Measurements from ENCODE around the gene ALK. TPM values are rescaled to one million over a fixed set of nuclear protein-coding genes. Genes with fewer than 3 reads are reported as not detected.

The ALK gene
- total and polyA plus RNA-seq, 2 experiments from 2014 or later = 0.35 TPM; not detected in 1

DNA sequence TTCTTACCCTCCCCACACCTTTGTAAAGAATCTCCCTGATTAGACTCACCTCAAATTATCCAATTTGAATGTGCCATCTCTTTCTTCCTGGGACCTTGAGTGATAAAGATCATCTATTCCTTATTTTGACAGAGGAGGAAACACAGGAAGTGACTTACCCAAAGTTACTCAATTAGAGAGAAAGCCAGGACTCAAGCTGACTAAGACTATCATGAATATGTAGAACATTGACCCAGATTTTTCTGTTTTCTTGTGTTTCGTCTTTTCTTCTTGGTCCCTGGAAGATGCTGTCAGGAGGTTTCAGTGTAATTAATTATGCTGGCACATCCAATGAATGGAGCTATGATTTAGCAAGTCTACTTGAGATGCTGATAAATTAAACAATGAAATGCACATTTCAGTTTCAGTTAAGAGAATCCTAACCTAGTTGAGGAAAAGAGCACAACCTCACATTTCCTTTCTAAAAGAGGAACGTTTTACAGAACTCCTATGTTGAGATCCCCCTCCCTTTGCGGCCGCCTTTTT lies 425.8 kb downstream of the ALK start:
- Mint-ChIP-seq H3K4me1 (no peaks in the 10 kb centered on the region; the same call in none of the 3 replicates), H3K36me3 (ENCODE audit: low read depth) (no peaks in the 10 kb centered on the region), H3K27ac (no peak overlapping the region), H3K9me3 (no peaks in the 10 kb centered on the region), H3K27me3 (ENCODE audit: insufficient read depth, low read depth, poor library complexity) (no peaks in the 10 kb centered on the region), H3K4me3 (no peak overlapping the region)
- H3K36me3 ChIP-seq (ENCODE audit: insufficient read depth) = no peaks in the 10 kb centered on the region
- H3K79me2 ChIP-seq (replicated peaks; ENCODE audit: insufficient read depth) = no peaks in the 10 kb centered on the region
- no peaks in the 10 kb centered on the region for H3K4me1 ChIP-seq (ENCODE audit: insufficient read depth)
- TF ChIP-seq CREB1 (CRISPR knock-in tag; IDR thresholded peaks at IDR 0.05; ENCODE audit: low read depth) = no peak
- no peak for TF ChIP-seq EZH2 (IDR thresholded peaks at IDR 0.05; ENCODE audit: low read depth, unreplicated experiment)
- no peak for TF ChIP-seq STAT1 (IDR thresholded peaks at IDR 0.05; ENCODE audit: unreplicated experiment)
- TF ChIP-seq ZNF331 (CRISPR knock-in tag; IDR thresholded peaks at IDR 0.05; ENCODE audit: low read depth) = no peak
- no peak for TF ChIP-seq NANOG (IDR thresholded peaks at IDR 0.05; ENCODE audit: borderline replicate concordance)
- TF ChIP-seq EZH2phosphoT487 (IDR thresholded peaks at IDR 0.05; ENCODE audit: unreplicated experiment) = no peak
- TF ChIP-seq JUNB (IDR thresholded peaks at IDR 0.05; ENCODE audit: unreplicated experiment) = no peak
- TF ChIP-seq POLR2AphosphoS5 (IDR thresholded peaks at IDR 0.05; ENCODE audit: low read depth) = no peak
- TF ChIP-seq REST (IDR thresholded peaks at IDR 0.05; ENCODE audit: unreplicated experiment) = no peak
- TF ChIP-seq, protein P1, sequence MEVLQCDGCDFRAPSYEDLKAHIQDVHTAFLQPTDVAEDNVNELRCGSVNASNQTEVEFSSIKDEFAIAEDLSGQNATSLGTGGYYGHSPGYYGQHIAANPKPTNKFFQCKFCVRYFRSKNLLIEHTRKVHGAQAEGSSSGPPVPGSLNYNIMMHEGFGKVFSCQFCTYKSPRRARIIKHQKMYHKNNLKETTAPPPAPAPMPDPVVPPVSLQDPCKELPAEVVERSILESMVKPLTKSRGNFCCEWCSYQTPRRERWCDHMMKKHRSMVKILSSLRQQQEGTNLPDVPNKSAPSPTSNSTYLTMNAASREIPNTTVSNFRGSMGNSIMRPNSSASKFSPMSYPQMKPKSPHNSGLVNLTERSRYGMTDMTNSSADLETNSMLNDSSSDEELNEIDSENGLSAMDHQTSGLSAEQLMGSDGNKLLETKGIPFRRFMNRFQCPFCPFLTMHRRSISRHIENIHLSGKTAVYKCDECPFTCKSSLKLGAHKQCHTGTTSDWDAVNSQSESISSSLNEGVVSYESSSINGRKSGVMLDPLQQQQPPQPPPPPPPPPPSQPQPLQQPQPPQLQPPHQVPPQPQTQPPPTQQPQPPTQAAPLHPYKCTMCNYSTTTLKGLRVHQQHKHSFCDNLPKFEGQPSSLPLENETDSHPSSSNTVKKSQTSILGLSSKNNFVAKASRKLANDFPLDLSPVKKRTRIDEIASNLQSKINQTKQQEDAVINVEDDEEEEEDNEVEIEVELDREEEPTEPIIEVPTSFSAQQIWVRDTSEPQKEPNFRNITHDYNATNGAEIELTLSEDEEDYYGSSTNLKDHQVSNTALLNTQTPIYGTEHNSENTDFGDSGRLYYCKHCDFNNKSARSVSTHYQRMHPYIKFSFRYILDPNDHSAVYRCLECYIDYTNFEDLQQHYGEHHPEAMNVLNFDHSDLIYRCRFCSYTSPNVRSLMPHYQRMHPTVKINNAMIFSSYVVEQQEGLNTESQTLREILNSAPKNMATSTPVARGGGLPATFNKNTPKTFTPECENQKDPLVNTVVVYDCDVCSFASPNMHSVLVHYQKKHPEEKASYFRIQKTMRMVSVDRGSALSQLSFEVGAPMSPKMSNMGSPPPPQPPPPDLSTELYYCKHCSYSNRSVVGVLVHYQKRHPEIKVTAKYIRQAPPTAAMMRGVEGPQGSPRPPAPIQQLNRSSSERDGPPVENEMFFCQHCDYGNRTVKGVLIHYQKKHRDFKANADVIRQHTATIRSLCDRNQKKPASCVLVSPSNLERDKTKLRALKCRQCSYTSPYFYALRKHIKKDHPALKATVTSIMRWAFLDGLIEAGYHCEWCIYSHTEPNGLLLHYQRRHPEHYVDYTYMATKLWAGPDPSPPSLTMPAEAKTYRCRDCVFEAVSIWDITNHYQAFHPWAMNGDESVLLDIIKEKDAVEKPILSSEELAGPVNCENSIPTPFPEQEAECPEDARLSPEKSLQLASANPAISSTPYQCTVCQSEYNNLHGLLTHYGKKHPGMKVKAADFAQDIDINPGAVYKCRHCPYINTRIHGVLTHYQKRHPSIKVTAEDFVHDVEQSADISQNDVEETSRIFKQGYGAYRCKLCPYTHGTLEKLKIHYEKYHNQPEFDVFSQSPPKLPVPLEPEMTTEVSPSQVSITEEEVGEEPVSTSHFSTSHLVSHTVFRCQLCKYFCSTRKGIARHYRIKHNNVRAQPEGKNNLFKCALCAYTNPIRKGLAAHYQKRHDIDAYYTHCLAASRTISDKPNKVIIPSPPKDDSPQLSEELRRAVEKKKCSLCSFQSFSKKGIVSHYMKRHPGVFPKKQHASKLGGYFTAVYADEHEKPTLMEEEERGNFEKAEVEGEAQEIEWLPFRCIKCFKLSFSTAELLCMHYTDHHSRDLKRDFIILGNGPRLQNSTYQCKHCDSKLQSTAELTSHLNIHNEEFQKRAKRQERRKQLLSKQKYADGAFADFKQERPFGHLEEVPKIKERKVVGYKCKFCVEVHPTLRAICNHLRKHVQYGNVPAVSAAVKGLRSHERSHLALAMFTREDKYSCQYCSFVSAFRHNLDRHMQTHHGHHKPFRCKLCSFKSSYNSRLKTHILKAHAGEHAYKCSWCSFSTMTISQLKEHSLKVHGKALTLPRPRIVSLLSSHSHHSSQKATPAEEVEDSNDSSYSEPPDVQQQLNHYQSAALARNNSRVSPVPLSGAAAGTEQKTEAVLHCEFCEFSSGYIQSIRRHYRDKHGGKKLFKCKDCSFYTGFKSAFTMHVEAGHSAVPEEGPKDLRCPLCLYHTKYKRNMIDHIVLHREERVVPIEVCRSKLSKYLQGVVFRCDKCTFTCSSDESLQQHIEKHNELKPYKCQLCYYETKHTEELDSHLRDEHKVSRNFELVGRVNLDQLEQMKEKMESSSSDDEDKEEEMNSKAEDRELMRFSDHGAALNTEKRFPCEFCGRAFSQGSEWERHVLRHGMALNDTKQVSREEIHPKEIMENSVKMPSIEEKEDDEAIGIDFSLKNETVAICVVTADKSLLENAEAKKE (CRISPR knock-in tag; IDR thresholded peaks at IDR 0.05) = no peak
- TF ChIP-seq, protein P2, sequence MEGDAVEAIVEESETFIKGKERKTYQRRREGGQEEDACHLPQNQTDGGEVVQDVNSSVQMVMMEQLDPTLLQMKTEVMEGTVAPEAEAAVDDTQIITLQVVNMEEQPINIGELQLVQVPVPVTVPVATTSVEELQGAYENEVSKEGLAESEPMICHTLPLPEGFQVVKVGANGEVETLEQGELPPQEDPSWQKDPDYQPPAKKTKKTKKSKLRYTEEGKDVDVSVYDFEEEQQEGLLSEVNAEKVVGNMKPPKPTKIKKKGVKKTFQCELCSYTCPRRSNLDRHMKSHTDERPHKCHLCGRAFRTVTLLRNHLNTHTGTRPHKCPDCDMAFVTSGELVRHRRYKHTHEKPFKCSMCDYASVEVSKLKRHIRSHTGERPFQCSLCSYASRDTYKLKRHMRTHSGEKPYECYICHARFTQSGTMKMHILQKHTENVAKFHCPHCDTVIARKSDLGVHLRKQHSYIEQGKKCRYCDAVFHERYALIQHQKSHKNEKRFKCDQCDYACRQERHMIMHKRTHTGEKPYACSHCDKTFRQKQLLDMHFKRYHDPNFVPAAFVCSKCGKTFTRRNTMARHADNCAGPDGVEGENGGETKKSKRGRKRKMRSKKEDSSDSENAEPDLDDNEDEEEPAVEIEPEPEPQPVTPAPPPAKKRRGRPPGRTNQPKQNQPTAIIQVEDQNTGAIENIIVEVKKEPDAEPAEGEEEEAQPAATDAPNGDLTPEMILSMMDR (conservative IDR thresholded peaks at IDR 0.05; ENCODE audit: low read depth in 2 of 2) = no peak
- no peak for TF ChIP-seq ETS1 (IDR thresholded peaks at IDR 0.05)
- TF ChIP-seq ZNF114 (CRISPR knock-in tag; IDR thresholded peaks at IDR 0.05) = no peak
- H3K4me3 ChIP-seq = no peak overlapping the region
- H3K4me2 ChIP-seq = no peak overlapping the region
- H3K27ac ChIP-seq (ENCODE audit: low read depth) = no peak overlapping the region
- H3K27me3 ChIP-seq (ENCODE audit: insufficient read depth) = no peaks in the 10 kb centered on the region
- H2AFZ ChIP-seq = no peak overlapping the region
- H4K20me1 ChIP-seq (replicated peaks; ENCODE audit: insufficient read depth) = no peaks in the 10 kb centered on the region
- no peaks in the 10 kb centered on the region for H3F3A ChIP-seq (replicated peaks; ENCODE audit: low read depth)
- ATAC-seq (no peak), DNase-seq (ENCODE audit: low spot score) (no peak)
- peaks cover 11% of the 10 kb centered on the region for H3K9me2 ChIP-seq (ENCODE audit: insufficient read depth)
